Endodermal cell (in vitro differentiated cells): ENCODE measurements around the gene C5orf15. TPM values are rescaled to one million over a fixed set of nuclear protein-coding genes. Genes with fewer than 3 reads are reported as not detected.

ENCODE experiments used
- DNase-seq: peaks from one replicate; pipeline ENCODE4 v3.0.0-alpha.2; 2017
- H3K27ac ChIP-seq: 2 replicates; pipeline ENCODE4 v1.5.1; 2013; ENCODE audit warnings: mild to moderate bottlenecking, low read depth, low read length, moderate library complexity
- H3K27me3 ChIP-seq: 2 replicates; pipeline ENCODE4 v1.6.1; 2013; ENCODE audit warnings: mild to moderate bottlenecking, low read length, moderate library complexity; ENCODE audit not compliant: insufficient read depth, control insufficient read depth, poor library complexity, severe bottlenecking
- H3K36me3 ChIP-seq: 2 replicates; pipeline ENCODE4 v1.7.0; 2013; ENCODE audit warnings: mild to moderate bottlenecking, low read length, moderate library complexity; ENCODE audit not compliant: control insufficient read depth, insufficient read depth
- H3K4me1 ChIP-seq: one replicate; pipeline ENCODE4 v1.7.0; 2013; ENCODE audit warnings: low read length; ENCODE audit not compliant: control insufficient read depth, insufficient read depth
- H3K4me3 ChIP-seq: 2 replicates; pipeline ENCODE4 v1.5.1; 2013; ENCODE audit warnings: mild to moderate bottlenecking, low read length, moderate library complexity
- H3K9ac ChIP-seq: 2 replicates; pipeline ENCODE4 v1.6.1; 2013; ENCODE audit warnings: mild to moderate bottlenecking, low read length, moderate library complexity; ENCODE audit not compliant: poor library complexity, severe bottlenecking; ENCODE audit errors: extremely low read depth
- H3K9me3 ChIP-seq: 2 replicates; pipeline ENCODE4 v1.6.1; 2013; ENCODE audit warnings: mild to moderate bottlenecking, low read length, moderate library complexity; ENCODE audit not compliant: control insufficient read depth
- H3K27ac Mint-ChIP-seq: 2 replicates; pipeline ENCODE4 v1.8.0; 2020; ENCODE audit warnings: mixed read lengths
- H3K27me3 Mint-ChIP-seq: 2 replicates; pipeline ENCODE4 v1.8.0; 2021; ENCODE audit warnings: mild to moderate bottlenecking, mixed read lengths; ENCODE audit not compliant: insufficient read depth
- H3K36me3 Mint-ChIP-seq: 2 replicates; pipeline ENCODE4 v1.8.0; 2020; ENCODE audit warnings: low read depth, mixed read lengths
- H3K4me1 Mint-ChIP-seq: 2 replicates; pipeline ENCODE4 v1.8.0; 2020; ENCODE audit warnings: mixed read lengths
- H3K4me3 Mint-ChIP-seq: 2 replicates; pipeline ENCODE4 v1.8.0; 2020; ENCODE audit warnings: mild to moderate bottlenecking, moderate library complexity, mixed read lengths
- H3K9me3 Mint-ChIP-seq: 2 replicates; pipeline ENCODE4 v1.8.0; 2020; ENCODE audit warnings: mild to moderate bottlenecking, mixed read lengths
- CTCF ChIP-seq: fragments of 200-600 bp; sonication (generic); conservative IDR thresholded peaks from 2 replicates; pipeline ENCODE4 v1.5.0; 2021; ENCODE audit warnings: antibody characterized with exemption, mild to moderate bottlenecking
- WGBS, 2 experiments: methylation state at CpG; one replicate each; pipeline versions ENCODE4 v1.1.5 to v1.1.7; 2013; ENCODE audit warnings: missing lambda C conversion rate in 2 of 2, mixed read lengths in 1 of 2; ENCODE audit not compliant: insufficient coverage in 1 of 2, insufficient read length in 1 of 2; 5-methylcytosine and 5-hydroxymethylcytosine counted together
- long read RNA-seq, 4 experiments: library from polyadenylated mRNA in 2 of 4; library from RNA in 1 of 4; library from capped mRNA in 1 of 4; stranded (forward) in 3 of 4; unstranded in 1 of 4; transcript quantifications; one replicate each; pipeline ENCODE4 v2.0.0, GENCODE V29; 2020 to 2021; ENCODE audit warnings: inconsistent platforms in 1 of 4
- polyA plus RNA-seq, 2 experiments: library from polyadenylated mRNA; stranded (reverse); fragments of 50-300 nt; gene quantifications; one replicate each; pipeline ENCODE4 v1.2.3, GENCODE V29; 2013
- total RNA-seq, 2 donors: library from RNA; stranded (reverse); fragmentation: NEBNext Ultra II Directional in 1 of 2; extraction: Animal tissue kit (Norgen Biotek cat#: 25700) in 1 of 2; gene quantifications; 2 replicates in 1 of 2; 3 replicates in 1 of 2; pipeline ENCODE4 v1.2.1, GENCODE V29; 2021

The C5orf15 gene
- 10 to 100 TPM; 37.6 to 37.7 TPM for total RNA-seq
- polyA plus RNA-seq (2013, experiment 1 of 2) = 64.4 TPM
- polyA plus RNA-seq (2013, experiment 2 of 2) = 60.7 TPM
- long read RNA-seq, experiment 1, transcript C5orf15-201 (3 exons, 2,358 nt) = major isoform, 19 of 30 reads
- long read RNA-seq, experiment 1, partial matches to known transcripts = 2 of 30 reads
- long read RNA-seq, experiment 1, other reads (novel, unspliced or antisense) = 9 of 30 reads
- long read RNA-seq, experiment 2, transcript C5orf15-201 (3 exons, 2,358 nt) = major isoform, 126 of 142 reads
- long read RNA-seq, experiment 2, partial matches to known transcripts = 4 of 142 reads
- long read RNA-seq, experiment 2, other reads (novel, unspliced or antisense) = 12 of 142 reads
- long read RNA-seq, experiment 3, transcript C5orf15-201 (3 exons, 2,358 nt) = major isoform, 308 of 328 reads
- long read RNA-seq, experiment 3, partial matches to known transcripts = 4 of 328 reads
- long read RNA-seq, experiment 3, other reads (novel, unspliced or antisense) = 16 of 328 reads
- long read RNA-seq, experiment 4, transcript C5orf15-201 (3 exons, 2,358 nt) = major isoform, 69 of 79 reads
- long read RNA-seq, experiment 4, partial matches to known transcripts = 2 of 79 reads
- long read RNA-seq, experiment 4, other reads (novel, unspliced or antisense) = 8 of 79 reads

- no peaks in the 10 kb centered on the region for H3K27me3 Mint-ChIP-seq
- H3K9ac ChIP-seq = peak within 1 kb of the TSS; percentile 86
- peak within 1 kb of the TSS; percentile 95 for H3K4me3 ChIP-seq
- H3K27ac ChIP-seq = peak within 1 kb of the TSS; percentile 86
- peaks cover 3% of the 10 kb centered on the region for H3K9me3 Mint-ChIP-seq
- TF ChIP-seq CTCF = peak; percentile 32
- H3K36me3 Mint-ChIP-seq = peaks cover 28% of the 10 kb centered on the region
- H3K36me3 ChIP-seq = peaks cover 31% of the 10 kb centered on the region
- peaks cover 12% of the 10 kb centered on the region for H3K9me3 ChIP-seq
- no peaks in the 10 kb centered on the region for H3K4me1 ChIP-seq
- H3K27ac Mint-ChIP-seq = peak within 1 kb of the TSS; percentile 98
- 1% methylated on average over 30 to 48 of the region's 48 CpGs for WGBS, 2 experiments
- H3K27me3 ChIP-seq = no peaks in the 10 kb centered on the region
- DNase-seq = peak; percentile 98
- H3K4me3 Mint-ChIP-seq = peak within 1 kb of the TSS; percentile 99
- H3K4me1 Mint-ChIP-seq = peaks cover 16% of the 10 kb centered on the region
These were observed at the start of gene C5orf15 for GRCh38 chr5:133968204-133968980. Gene C5orf15 (minus strand): TSS chr5:133968625. CDS start chr5:133968584, 41 bp downstream.

DNA sequence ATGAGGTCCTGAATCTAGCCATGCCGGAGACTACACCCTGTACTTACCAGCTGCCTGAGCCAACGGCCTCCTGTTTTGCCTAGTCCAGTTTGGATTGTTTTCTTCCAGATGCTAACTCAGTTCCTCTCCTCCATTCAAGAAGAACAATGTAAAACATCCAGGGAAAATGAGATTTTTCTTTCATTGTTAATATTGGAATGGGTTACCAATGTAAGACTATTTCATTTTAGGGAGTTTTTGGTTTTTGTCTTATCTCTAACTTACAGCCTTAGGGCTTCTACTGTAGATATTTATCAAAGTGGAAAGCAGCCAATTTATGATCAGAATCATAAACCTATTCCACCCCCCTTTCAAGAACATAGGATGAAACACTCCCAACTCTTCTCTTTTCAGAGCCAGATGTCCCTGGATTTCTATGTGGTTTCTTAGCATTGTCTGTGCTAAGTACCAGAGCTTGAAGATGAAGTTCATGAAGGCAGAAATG, 39.9 kb upstream of the C5orf15 start:
- no peak overlapping the region for H3K27ac ChIP-seq
- Mint-ChIP-seq H3K9me3 (peaks cover 6% of the 10 kb centered on the region), H3K27me3 (peaks cover 5% of the 10 kb centered on the region), H3K36me3 (no peaks in the 10 kb centered on the region), H3K4me3 (no peak overlapping the region), H3K27ac (no peak overlapping the region), H3K4me1 (peaks cover 6% of the 10 kb centered on the region)
- 71 to 77% methylated on average over 2 of the region's 2 CpGs for WGBS, 2 experiments
- H3K4me1 ChIP-seq = no peaks in the 10 kb centered on the region
- no peak for TF ChIP-seq CTCF
- H3K9ac ChIP-seq = no peak overlapping the region
- no peak overlapping the region for H3K4me3 ChIP-seq
- no peak for DNase-seq
- no peaks in the 10 kb centered on the region for H3K36me3 ChIP-seq
- H3K27me3 ChIP-seq = no peaks in the 10 kb centered on the region
- no peaks in the 10 kb centered on the region for H3K9me3 ChIP-seq

DNA sequence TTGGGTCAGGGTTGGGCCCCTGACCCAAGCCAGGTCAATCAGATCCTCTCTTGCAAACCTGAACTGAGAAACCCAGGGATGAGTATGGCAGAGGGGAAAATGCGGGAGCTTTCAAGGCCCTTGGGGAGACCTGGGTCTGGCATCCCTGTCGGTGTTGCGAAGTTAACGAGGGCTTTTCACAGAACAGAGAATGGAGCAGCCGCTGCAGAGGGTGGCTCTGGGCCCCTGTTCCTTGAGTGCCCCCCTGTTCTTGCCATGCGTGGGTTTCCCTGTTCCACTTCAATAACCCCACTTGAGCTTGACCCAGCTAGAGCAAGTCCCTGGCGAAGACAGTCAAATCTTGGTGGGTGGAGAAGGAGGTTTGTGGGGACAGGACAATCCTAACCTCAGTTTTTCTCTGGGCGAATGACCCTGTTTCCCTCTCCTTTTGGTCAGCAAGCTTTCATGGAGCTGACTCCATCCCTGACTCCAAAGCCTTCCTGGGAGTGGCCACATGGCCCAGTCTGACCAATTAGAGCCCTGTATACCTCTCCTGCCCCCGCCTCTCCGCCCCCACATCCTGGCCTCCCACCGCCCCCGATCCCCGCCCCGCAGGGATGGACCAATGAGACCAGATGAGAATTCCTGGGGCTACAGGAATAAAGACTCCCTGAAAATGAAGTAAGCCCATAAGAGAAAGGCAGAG, 39.3 kb upstream of the C5orf15 start:
- Mint-ChIP-seq H3K9me3 (peaks cover 6% of the 10 kb centered on the region), H3K36me3 (no peaks in the 10 kb centered on the region), H3K27me3 (peaks cover 5% of the 10 kb centered on the region), H3K27ac (no peak overlapping the region), H3K4me3 (no peak overlapping the region), H3K4me1 (peaks cover 12% of the 10 kb centered on the region)
- Histone ChIP-seq H3K9ac (no peak overlapping the region), H3K27me3 (no peaks in the 10 kb centered on the region), H3K36me3 (no peaks in the 10 kb centered on the region), H3K27ac (no peak overlapping the region), H3K4me3 (no peak overlapping the region), H3K4me1 (no peaks in the 10 kb centered on the region), H3K9me3 (no peaks in the 10 kb centered on the region)
- WGBS, 2 experiments = 50 to 75% methylated on average over 5 to 14 of the region's 14 CpGs
- TF ChIP-seq CTCF = no peak
- DNase-seq = peak; percentile 87
